Tibial nerve (tissue), 4 donors: ENCODE results near the gene TGOLN2. TPM values are rescaled to one million over a fixed set of nuclear protein-coding genes. Genes with fewer than 3 reads are reported as not detected.
A peak's percentile ranks its signal among the peaks of the same experiment; 100 is the strongest.
"Not testable (repeated sequence)": the region's sequence is repeated elsewhere in the genome, so short reads cannot be mapped to it uniquely, and the experiment has no call there.

Experiments
- DNase-seq, 2 donors: peaks; one replicate each; pipeline ENCODE4 v3.0.0-alpha.2; 2019; ENCODE audit warnings: low spot score in 2 of 2
- H3K27ac ChIP-seq, 4 donors: fragments of 200-600 bp; sonication (generic) in 3 of 4; one replicate each; pipeline ENCODE4 v1.5.1; 2017 to 2019; ENCODE audit warnings: mild to moderate bottlenecking in 1 of 4
- H3K27me3 ChIP-seq, 2 donors: fragments of 200-600 bp; sonication (generic) in 1 of 2; one replicate each; pipeline versions ENCODE4 v1.5.1 to v1.6.0; 2017 to 2019
- H3K36me3 ChIP-seq, 3 donors: fragments of 200-600 bp; sonication (generic); one replicate each; pipeline ENCODE4 v1.5.1; 2018 to 2019
- H3K4me1 ChIP-seq, 4 donors: fragments of 200-600 bp; sonication (generic) in 3 of 4; one replicate each; pipeline ENCODE4 v1.5.1; 2017 to 2019
- H3K4me3 ChIP-seq, 4 donors: fragments of 200-600 bp; sonication (generic) in 3 of 4; one replicate each; pipeline ENCODE4 v1.5.1; 2017 to 2019; ENCODE audit warnings: mild to moderate bottlenecking in 1 of 4, moderate library complexity in 1 of 4
- H3K9me3 ChIP-seq, 4 donors: fragments of 200-600 bp; sonication (generic) in 3 of 4; one replicate each; pipeline ENCODE4 v1.5.1; 2017 to 2019
- EP300 ChIP-seq, 2 donors: sonication (generic); formaldehyde crosslinking; IDR thresholded peaks; one replicate each; pipeline ENCODE4 v1.6.1; 2017; ENCODE audit warnings: antibody characterized with exemption in 2 of 2, mild to moderate bottlenecking in 1 of 2
- POLR2A ChIP-seq, 2 donors: fragments of 450-650 bp; IDR thresholded peaks; one replicate each; pipeline ENCODE4 v1.6.1; 2017; ENCODE audit warnings: antibody characterized with exemption in 2 of 2, mild to moderate bottlenecking in 2 of 2, moderate library complexity in 2 of 2
- WGBS, 2 donors: methylation state at CpG; one replicate each; pipeline ENCODE4 v1.1.5; 2018; 5-methylcytosine and 5-hydroxymethylcytosine counted together
- total RNA-seq, 4 donors: library from RNA; depleted of rRNA; stranded (reverse); fragments of >200 nt; gene quantifications; one replicate each; pipeline ENCODE4 v1.1.0, GENCODE V29; 2016
- TF ChIP-seq, protein P1 (sequence below), 5 experiments: fragments of 200-600 bp in 3 of 5; fragments of 450-650 bp in 2 of 5; sonication (generic) in 3 of 5; IDR thresholded peaks; one replicate each; pipeline ENCODE4 v1.5.1; 2016 to 2019; ENCODE audit warnings: antibody characterized with exemption in 5 of 5, mild to moderate bottlenecking in 3 of 5, moderate library complexity in 2 of 5

Gene TGOLN2
- total RNA-seq, 4 donors from 2014 or later = 96.9 to 128 (median 109) TPM

DNA sequence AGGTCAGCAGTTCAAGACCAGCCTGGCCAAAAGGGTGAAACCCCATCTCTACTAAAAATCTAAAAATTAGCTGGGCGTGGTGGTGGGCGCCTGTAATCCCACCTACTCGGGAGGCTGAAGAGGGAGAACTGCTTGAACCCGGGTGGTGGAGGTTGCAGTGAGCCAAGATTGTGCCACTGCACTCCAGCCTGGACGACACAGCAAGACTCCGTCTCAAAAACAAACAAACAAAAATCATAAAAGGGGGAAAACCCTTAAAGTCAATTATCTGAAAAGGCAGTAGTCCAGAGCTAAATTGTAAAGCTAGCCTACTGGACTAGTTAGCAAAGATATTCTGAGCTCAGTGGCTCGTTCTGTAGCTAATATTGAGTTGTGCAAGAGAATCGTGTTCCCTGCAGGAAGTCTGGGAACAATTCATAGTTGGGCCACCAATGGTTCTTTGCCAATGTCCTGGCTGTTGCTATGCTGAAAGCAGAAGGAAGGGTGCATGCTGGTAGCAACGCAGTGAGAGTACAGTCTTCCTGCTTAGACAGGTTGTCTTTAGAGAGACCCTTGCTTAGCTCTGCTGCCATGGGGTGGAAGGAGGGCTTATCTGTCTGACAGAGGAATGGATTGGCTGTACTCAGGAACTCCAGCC lies 4.3 kb downstream of the TGOLN2 start:
- no peaks in the 10 kb centered on the region for H3K9me3 ChIP-seq
- H3K4me3 ChIP-seq = no peak overlapping the region
- H3K27ac ChIP-seq = no peak overlapping the region
- peaks cover 0 to 77% (median 28%) of the 10 kb centered on the region in 4 donors for H3K4me1 ChIP-seq
- H3K27me3 ChIP-seq = no peaks in the 10 kb centered on the region
- no peak for DNase-seq
- TF ChIP-seq EP300 (IDR thresholded peaks at IDR 0.05) = peak in 1 of 2 donors; percentile 17
- TF ChIP-seq, protein P1, sequence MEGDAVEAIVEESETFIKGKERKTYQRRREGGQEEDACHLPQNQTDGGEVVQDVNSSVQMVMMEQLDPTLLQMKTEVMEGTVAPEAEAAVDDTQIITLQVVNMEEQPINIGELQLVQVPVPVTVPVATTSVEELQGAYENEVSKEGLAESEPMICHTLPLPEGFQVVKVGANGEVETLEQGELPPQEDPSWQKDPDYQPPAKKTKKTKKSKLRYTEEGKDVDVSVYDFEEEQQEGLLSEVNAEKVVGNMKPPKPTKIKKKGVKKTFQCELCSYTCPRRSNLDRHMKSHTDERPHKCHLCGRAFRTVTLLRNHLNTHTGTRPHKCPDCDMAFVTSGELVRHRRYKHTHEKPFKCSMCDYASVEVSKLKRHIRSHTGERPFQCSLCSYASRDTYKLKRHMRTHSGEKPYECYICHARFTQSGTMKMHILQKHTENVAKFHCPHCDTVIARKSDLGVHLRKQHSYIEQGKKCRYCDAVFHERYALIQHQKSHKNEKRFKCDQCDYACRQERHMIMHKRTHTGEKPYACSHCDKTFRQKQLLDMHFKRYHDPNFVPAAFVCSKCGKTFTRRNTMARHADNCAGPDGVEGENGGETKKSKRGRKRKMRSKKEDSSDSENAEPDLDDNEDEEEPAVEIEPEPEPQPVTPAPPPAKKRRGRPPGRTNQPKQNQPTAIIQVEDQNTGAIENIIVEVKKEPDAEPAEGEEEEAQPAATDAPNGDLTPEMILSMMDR (IDR thresholded peaks at IDR 0.05) = no peak
- 82 to 92% methylated on average over 9 of the region's 9 CpGs for WGBS, 2 donors
- peaks cover 7 to 68% (median 31%) of the 10 kb centered on the region in 3 donors for H3K36me3 ChIP-seq

DNA sequence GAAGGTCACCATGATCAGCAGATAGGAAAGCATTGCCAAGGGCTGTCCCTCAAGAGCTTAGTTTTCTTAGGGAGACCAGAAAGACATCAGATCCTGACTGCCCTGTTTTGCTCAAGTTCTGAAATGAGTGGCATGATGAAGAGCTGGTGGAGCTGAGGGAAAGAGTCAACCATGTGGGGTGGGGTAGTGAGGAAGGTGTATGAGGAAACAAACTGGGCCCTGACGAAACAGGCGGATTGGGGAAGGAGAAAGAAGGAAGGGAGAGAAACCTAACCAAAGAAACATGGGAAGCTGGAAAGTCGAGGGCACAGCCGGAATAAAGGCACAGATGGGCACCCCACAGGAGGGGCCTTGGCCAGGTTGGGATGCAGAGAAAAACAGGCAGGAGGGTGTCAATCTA lies 8.0 kb downstream of the TGOLN2 start:
- WGBS, 2 donors = 86 to 87% methylated on average over 4 of the region's 4 CpGs
- Histone ChIP-seq H3K36me3 (peaks cover 7 to 93% (median 31%) of the 10 kb centered on the region in 3 donors), H3K27me3 (no peaks in the 10 kb centered on the region), H3K27ac (no peak overlapping the region), H3K4me1 (peaks cover 0 to 54% (median 7%) of the 10 kb centered on the region in 4 donors), H3K4me3 (no peak overlapping the region), H3K9me3 (no peaks in the 10 kb centered on the region)
- no peak for DNase-seq
- TF ChIP-seq POLR2A (IDR thresholded peaks at IDR 0.05) (no peak), EP300 (IDR thresholded peaks at IDR 0.05) (no peak)
- TF ChIP-seq, protein P1 (IDR thresholded peaks at IDR 0.05) = no peak

DNA sequence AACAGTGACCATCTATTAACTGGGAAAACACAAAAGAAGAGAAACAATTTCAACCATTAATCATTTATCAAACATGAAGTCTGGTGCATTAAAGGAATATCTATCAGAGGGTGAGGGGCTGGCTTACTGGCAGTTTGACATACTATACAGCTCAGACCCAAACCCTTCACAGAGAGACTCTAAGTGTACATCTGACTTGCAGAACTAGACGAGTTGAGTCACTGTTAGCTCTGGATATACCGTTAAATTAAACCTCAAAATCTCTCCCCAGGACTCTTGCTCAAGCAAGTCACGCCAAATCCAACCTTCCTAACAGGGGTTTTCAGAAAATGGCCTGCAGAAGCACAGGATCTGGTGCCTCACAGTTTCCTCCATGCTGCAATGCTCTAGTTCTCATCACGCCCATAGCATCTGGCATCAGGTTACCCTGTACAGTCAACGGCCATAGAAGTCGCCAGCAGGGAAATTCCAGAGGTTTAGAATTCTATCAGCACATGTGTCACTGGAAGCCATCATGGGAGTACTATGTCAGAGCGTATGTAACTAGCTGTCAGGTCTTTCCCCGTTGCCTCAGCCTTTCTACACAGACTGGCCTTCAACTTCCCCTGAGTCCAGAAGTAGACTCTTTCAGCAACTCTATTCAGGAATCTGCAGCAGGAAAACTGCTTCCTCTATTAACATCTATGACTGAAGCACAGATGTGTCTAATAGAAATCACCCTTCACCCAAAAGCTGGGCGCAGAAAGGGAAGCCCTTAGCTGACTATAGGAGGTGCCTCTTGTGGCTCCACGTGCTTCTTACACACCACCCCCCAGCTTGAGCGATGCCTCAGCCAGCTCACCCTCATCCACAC lies 9.3 kb downstream of the TGOLN2 start:
- TF ChIP-seq, protein P1 (IDR thresholded peaks at IDR 0.05) = no peak
- TF ChIP-seq EP300 (IDR thresholded peaks at IDR 0.05) (no peak), POLR2A (IDR thresholded peaks at IDR 0.05) (no peak)
- H3K27ac ChIP-seq = no peak overlapping the region
- WGBS, 2 donors = 71 to 73% methylated on average over 11 of the region's 11 CpGs

GRCh38 chr2:85315921-85316320 lies 11.9 kb downstream of the TGOLN2 start:
- WGBS, 2 donors = 57 to 96% methylated on average over 4 to 5 of the region's 5 CpGs
- not testable (repeated sequence) for H3K27me3 ChIP-seq, H3K27ac ChIP-seq, H3K4me3 ChIP-seq, H3K9me3 ChIP-seq, DNase-seq
- Histone ChIP-seq H3K36me3 (peaks cover 0 to 65% (median 4%) of the 10 kb centered on the region in 3 donors), H3K4me1 (peaks cover 0 to 21% (median 0%) of the 10 kb centered on the region in 4 donors)

More for the DNA sequence above, 9.3 kb downstream of the TGOLN2 start:
- no peak for DNase-seq
- H3K36me3 ChIP-seq = peaks cover 7 to 89% (median 19%) of the 10 kb centered on the region in 3 donors
- no peaks in the 10 kb centered on the region for H3K27me3 ChIP-seq
- no peaks in the 10 kb centered on the region for H3K9me3 ChIP-seq
- no peak overlapping the region for H3K4me3 ChIP-seq
- H3K4me1 ChIP-seq = peaks cover 0 to 41% (median 3%) of the 10 kb centered on the region in 4 donors

DNA sequence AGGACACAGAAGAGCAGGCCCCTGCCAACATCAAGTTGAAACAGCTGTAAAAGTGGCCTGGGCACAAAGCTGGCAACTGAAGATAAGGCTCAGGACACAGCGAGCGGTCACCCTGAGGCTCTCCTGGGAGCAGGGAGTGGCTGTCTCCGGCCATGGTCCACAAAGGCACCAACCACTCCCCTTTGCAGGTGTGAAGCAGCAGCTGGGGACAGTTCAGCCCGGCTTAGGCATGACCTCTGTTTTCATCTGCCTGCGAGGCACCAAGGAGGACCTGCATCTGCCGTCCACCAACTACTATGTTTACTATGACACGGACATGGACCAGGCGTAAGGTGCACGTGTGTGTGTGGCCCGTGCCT lies 12.9 kb downstream of the TGOLN2 start:
- WGBS, 2 donors = 84 to 86% methylated on average over 10 of the region's 10 CpGs

More for the DNA sequence above, 12.9 kb downstream of the TGOLN2 start:
- DNase-seq = no peak
- Histone ChIP-seq H3K9me3 (no peaks in the 10 kb centered on the region), H3K27ac (no peak overlapping the region), H3K4me1 (peaks cover 0 to 15% (median 0%) of the 10 kb centered on the region in 4 donors), H3K4me3 (no peak overlapping the region), H3K36me3 (peaks cover 0 to 54% (median 4%) of the 10 kb centered on the region in 3 donors), H3K27me3 (no peaks in the 10 kb centered on the region)
- TF ChIP-seq EP300 (IDR thresholded peaks at IDR 0.05) (no peak), POLR2A (IDR thresholded peaks at IDR 0.05) (no peak)
- TF ChIP-seq, protein P1 (IDR thresholded peaks at IDR 0.05) = no peak
